HL-60 (cell line): ENCODE measurements around the gene FLOT1.
A peak's percentile ranks its signal among the peaks of the same experiment; 100 is the strongest.

ENCODE experiments used
- DNase-seq, 2 experiments: peaks; one replicate each; pipeline ENCODE4 v3.0.0-alpha.2; 2010 to 2020; ENCODE audit warnings: low read depth in 1 of 2, low spot score in 1 of 2
- H3K27ac ChIP-seq: fragments of 250-450 bp; sonication (Bioruptor Pico); replicated peaks from 2 replicates; pipeline ENCODE4 v1.5.1; 2020; ENCODE audit warnings: mild to moderate bottlenecking, moderate library complexity
- H3K27me3 ChIP-seq: fragments of 250-450 bp; sonication (Bioruptor Pico); 2 replicates; pipeline ENCODE4 v1.5.1; 2021; ENCODE audit warnings: mild to moderate bottlenecking, moderate library complexity; ENCODE audit not compliant: insufficient read depth, poor library complexity, severe bottlenecking
- H3K4me3 ChIP-seq: replicated peaks from 2 replicates; pipeline ENCODE4 v1.5.1; 2011; ENCODE audit warnings: mild to moderate bottlenecking, control low read depth, low read length; ENCODE audit not compliant: insufficient read depth
- GABPA ChIP-seq: IDR thresholded peaks from 2 replicates; pipeline ENCODE4 v1.6.1; 2012; ENCODE audit warnings: low read depth
- POLR2AphosphoS5 ChIP-seq: IDR thresholded peaks from 2 replicates; pipeline ENCODE4 v1.6.1; 2012; ENCODE audit warnings: low read depth
- SPI1 ChIP-seq: IDR thresholded peaks from 2 replicates; pipeline ENCODE4 v1.6.1; 2012; ENCODE audit warnings: low read depth, mild to moderate bottlenecking, borderline replicate concordance
- TF ChIP-seq, protein P1 (sequence below): IDR thresholded peaks from 2 replicates; pipeline ENCODE4 v1.6.1; 2012; ENCODE audit warnings: low read depth; ENCODE audit not compliant: insufficient replicate concordance
- TF ChIP-seq, protein P2 (sequence below): IDR thresholded peaks from one replicate; pipeline ENCODE4 v1.5.1; 2011; ENCODE audit warnings: low read length, control low read depth, inconsistent platforms; ENCODE audit not compliant: insufficient read depth

Gene FLOT1

DNA sequence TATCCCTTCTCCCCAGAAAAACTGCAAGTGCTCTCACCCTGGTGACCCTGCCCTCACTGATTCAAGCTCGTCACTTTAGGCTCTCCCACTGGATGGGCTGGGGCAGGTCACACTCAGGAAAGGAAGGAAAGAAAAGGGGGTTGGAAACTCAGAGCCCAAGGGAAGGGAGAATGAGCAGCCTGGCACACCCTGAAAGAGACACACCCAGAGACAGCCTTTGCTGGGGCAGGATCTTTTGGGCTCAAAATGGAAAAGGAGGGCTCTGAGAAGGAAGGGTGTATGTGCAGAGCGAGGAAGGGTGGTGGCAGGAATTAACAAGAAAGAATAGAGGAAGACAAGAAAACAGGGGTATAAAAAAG is 58.5 kb downstream of the FLOT1 start:
- H3K27ac ChIP-seq = peak overlapping the region; percentile 94
- no peak for TF ChIP-seq SPI1
- TF ChIP-seq, protein P1, sequence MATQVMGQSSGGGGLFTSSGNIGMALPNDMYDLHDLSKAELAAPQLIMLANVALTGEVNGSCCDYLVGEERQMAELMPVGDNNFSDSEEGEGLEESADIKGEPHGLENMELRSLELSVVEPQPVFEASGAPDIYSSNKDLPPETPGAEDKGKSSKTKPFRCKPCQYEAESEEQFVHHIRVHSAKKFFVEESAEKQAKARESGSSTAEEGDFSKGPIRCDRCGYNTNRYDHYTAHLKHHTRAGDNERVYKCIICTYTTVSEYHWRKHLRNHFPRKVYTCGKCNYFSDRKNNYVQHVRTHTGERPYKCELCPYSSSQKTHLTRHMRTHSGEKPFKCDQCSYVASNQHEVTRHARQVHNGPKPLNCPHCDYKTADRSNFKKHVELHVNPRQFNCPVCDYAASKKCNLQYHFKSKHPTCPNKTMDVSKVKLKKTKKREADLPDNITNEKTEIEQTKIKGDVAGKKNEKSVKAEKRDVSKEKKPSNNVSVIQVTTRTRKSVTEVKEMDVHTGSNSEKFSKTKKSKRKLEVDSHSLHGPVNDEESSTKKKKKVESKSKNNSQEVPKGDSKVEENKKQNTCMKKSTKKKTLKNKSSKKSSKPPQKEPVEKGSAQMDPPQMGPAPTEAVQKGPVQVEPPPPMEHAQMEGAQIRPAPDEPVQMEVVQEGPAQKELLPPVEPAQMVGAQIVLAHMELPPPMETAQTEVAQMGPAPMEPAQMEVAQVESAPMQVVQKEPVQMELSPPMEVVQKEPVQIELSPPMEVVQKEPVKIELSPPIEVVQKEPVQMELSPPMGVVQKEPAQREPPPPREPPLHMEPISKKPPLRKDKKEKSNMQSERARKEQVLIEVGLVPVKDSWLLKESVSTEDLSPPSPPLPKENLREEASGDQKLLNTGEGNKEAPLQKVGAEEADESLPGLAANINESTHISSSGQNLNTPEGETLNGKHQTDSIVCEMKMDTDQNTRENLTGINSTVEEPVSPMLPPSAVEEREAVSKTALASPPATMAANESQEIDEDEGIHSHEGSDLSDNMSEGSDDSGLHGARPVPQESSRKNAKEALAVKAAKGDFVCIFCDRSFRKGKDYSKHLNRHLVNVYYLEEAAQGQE = no peak
- TF ChIP-seq, protein P2, sequence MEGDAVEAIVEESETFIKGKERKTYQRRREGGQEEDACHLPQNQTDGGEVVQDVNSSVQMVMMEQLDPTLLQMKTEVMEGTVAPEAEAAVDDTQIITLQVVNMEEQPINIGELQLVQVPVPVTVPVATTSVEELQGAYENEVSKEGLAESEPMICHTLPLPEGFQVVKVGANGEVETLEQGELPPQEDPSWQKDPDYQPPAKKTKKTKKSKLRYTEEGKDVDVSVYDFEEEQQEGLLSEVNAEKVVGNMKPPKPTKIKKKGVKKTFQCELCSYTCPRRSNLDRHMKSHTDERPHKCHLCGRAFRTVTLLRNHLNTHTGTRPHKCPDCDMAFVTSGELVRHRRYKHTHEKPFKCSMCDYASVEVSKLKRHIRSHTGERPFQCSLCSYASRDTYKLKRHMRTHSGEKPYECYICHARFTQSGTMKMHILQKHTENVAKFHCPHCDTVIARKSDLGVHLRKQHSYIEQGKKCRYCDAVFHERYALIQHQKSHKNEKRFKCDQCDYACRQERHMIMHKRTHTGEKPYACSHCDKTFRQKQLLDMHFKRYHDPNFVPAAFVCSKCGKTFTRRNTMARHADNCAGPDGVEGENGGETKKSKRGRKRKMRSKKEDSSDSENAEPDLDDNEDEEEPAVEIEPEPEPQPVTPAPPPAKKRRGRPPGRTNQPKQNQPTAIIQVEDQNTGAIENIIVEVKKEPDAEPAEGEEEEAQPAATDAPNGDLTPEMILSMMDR = no peak
- TF ChIP-seq POLR2AphosphoS5 = no peak
- no peak for TF ChIP-seq GABPA
- DNase-seq = peak in 1 of 2 experiments; percentile 13
- H3K4me3 ChIP-seq = peak overlapping the region; percentile 60
- no peaks in the 10 kb centered on the region for H3K27me3 ChIP-seq

DNA sequence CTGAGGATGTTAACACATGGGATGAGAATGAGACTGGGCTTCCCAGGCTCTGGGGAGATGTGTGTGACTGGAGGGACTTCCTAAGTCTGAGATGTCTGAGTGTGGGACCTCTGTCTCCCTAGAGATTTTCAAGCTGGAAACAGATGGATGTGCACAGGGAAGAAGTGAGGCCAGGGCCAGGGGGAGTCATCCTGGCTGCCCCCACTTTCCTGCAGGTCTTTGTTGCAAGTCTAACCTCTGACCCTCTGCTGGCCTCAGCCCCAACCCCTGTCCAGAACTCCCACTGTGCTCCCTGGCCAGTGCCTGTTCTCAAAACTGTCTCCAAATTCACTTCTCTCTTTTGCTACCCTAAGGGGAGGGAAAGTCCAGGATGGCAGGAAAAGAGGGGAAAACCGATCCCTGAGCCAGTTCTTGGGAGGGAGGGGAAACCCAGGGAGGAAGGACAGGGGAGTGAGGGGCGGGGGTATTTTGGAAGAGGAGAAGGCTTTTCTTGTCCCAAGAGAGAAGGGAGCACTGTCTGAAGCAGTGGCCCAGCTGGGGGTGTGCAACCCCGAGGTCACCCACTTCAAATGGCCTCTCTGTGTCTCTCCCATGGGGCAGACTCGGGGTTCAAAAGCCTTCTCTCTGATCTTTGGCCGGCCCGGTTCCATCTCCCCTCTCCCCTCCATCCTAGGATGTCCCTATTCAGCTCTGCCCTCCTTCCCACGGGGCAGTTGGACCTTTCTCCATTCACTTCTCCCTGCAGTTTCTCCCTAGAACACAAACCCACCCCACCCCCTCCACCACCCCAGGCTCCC is 59.1 kb downstream of the FLOT1 start:
- no peaks in the 10 kb centered on the region for H3K27me3 ChIP-seq
- TF ChIP-seq SPI1 (peak; percentile 38; the same call in 1 of the 2 replicates), GABPA (no peak)
- H3K4me3 ChIP-seq = peak overlapping the region; percentile 60
- DNase-seq = no peak
- peak overlapping the region; percentile 94 for H3K27ac ChIP-seq

DNA sequence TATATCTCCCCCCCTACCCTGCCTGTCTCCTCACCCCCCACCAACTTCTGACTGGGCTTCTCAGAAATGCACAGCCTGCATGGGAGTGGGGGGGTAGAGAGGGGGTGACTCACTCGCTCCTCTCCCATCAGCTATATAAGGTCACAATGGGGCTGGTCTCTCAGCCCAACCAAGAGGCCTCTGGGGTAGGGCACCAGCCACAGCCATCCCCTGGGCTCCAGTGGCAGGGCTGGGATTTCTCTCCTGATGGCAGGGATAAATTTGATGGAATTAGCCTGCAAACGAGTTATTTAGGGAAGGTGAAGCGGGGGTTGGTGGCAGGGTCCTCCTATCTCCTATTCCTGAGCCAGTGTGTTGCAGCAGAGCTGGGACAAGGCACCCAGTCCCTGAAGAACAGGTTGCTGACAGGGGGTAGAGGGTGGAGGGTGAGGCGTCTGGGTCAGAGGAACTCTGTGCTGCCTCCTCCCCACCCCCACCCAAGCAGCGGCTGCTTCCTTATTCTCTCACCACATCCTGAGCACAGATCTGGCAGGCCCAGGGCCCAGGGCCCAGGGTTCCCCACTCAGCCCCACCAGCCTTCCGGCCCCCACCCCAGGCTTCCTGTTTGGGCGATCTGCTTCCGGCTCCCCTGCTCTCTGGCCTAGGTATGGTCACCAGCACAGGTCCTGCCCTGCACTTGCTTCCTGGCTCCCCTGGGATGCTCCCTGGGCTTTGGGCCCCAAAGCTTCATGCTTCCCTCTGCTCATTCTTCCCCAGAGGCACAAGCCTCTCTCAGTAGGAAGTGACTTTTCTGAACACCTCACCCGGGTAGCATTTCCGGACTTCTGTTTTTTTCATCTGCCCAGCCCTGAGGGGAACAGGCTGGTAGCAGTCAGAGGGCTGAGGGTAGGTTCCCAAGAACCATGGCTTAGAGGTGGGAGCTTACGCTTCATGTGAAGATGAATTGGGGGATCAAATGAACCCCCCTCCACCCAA is 60.1 kb downstream of the FLOT1 start:
- H3K27ac ChIP-seq = peak overlapping the region; percentile 94
- no peaks in the 10 kb centered on the region for H3K27me3 ChIP-seq
- TF ChIP-seq, protein P1 = peak; percentile 63
- TF ChIP-seq, protein P2 = no peak
- TF ChIP-seq SPI1 = peak; percentile 80
- TF ChIP-seq POLR2AphosphoS5 = peak; percentile 99
- TF ChIP-seq GABPA = peak; percentile 85
- peak overlapping the region; percentile 60 for H3K4me3 ChIP-seq
- DNase-seq = peak; percentile 96 to 99

DNA sequence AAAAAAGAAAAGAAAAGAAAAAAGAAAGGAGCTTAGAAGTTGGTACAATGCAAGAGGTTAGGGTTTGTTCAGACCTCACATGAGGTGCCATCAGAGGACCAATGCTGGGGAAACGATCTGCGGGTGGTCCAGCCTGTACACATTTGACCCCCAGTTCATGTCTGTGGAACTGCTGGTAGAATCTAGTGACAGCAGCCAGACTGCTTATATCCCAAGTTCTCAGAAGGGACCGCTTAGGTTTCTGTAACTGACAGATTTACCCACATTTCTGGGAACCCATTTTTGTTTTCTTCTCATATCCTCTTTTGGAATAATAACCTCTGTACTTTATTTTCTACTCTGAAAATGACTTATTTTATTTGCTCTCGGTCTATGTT is 60.7 kb downstream of the FLOT1 start:
- Histone ChIP-seq H3K27me3 (no peaks in the 10 kb centered on the region), H3K4me3 (peak overlapping the region; percentile 60), H3K27ac (peak overlapping the region; percentile 94)
- DNase-seq = no peak
- TF ChIP-seq GABPA (no peak), SPI1 (no peak), POLR2AphosphoS5 (no peak)
- TF ChIP-seq, protein P1 = no peak
- TF ChIP-seq, protein P2 = no peak
